OCI-LY3 (cell line): ENCODE results near the gene LLGL1.

Experiments
- H2AFZ ChIP-seq: fragments of 200-600, 300-600 bp; shearing (Covaris generic); 2 replicates; pipeline ENCODE4 v1.6.0; 2014; ENCODE audit warnings: antibody characterized with exemption, low read depth, low read length
- H3K27ac ChIP-seq: fragments of 200-600, 300-600 bp; sonication (generic); 2 replicates; pipeline ENCODE4 v1.5.1; 2014; ENCODE audit warnings: mild to moderate bottlenecking, low read length, moderate library complexity, mixed read lengths
- H3K27me3 ChIP-seq: fragments of 200-600, 300-600 bp; sonication (generic); 2 replicates; pipeline ENCODE4 v1.6.1; 2014; ENCODE audit warnings: low read depth, low read length, mixed read lengths
- H3K36me3 ChIP-seq: fragments of 200-600, 300-600 bp; sonication (generic); replicated peaks from 2 replicates; pipeline ENCODE3; 2014; ENCODE audit warnings: low read depth, low read length, mixed read lengths
- H3K4me1 ChIP-seq: fragments of 300-600, 200-600 bp; sonication (generic); 2 replicates; pipeline ENCODE4 v1.6.1; 2014; ENCODE audit warnings: low read length, mixed read lengths
- H3K4me2 ChIP-seq: fragments of 200-600, 300-600 bp; sonication (generic); 2 replicates; pipeline ENCODE4 v1.6.1; 2014; ENCODE audit warnings: low read length, mixed read lengths
- H3K4me3 ChIP-seq: fragments of 300-600, 200-600 bp; sonication (generic); 2 replicates; pipeline ENCODE4 v1.5.1; 2014; ENCODE audit warnings: antibody characterized with exemption, mild to moderate bottlenecking, low read length, moderate library complexity
- H3K79me2 ChIP-seq: fragments of 300-600, 200-600 bp; shearing (Covaris generic); 2 replicates; pipeline ENCODE4 v1.6.1; 2014; ENCODE audit warnings: mild to moderate bottlenecking, low read length, mixed read lengths
- H3K9ac ChIP-seq: fragments of 300-600, 200-600 bp; shearing (Covaris generic); 2 replicates; pipeline ENCODE4 v1.6.0; 2014; ENCODE audit warnings: mild to moderate bottlenecking, low read length, moderate library complexity
- H3K9me3 ChIP-seq: fragments of 200-600, 300-600 bp; shearing (Covaris generic); 2 replicates; pipeline ENCODE4 v1.6.1; 2014; ENCODE audit warnings: low read length, mixed read lengths; ENCODE audit not compliant: insufficient read depth
- H4K20me1 ChIP-seq: fragments of 200-600, 300-600 bp; sonication (generic); 2 replicates; pipeline ENCODE4 v1.6.1; 2016; ENCODE audit warnings: low read length, mixed read lengths; ENCODE audit not compliant: insufficient read depth
- EZH2phosphoT487 ChIP-seq: fragments of 200-600 bp; shearing (Covaris generic); IDR thresholded peaks from 2 replicates; pipeline ENCODE4 v1.6.1; 2018; ENCODE audit warnings: antibody characterized with exemption, mixed run types, low read depth
- TF ChIP-seq, protein P1 (sequence below): fragments of 200-600, 300-600 bp; sonication (generic); IDR thresholded peaks from 2 replicates; pipeline ENCODE4 v1.5.1; 2014; ENCODE audit warnings: antibody characterized with exemption, low read length, low read depth

LLGL1 gene

DNA sequence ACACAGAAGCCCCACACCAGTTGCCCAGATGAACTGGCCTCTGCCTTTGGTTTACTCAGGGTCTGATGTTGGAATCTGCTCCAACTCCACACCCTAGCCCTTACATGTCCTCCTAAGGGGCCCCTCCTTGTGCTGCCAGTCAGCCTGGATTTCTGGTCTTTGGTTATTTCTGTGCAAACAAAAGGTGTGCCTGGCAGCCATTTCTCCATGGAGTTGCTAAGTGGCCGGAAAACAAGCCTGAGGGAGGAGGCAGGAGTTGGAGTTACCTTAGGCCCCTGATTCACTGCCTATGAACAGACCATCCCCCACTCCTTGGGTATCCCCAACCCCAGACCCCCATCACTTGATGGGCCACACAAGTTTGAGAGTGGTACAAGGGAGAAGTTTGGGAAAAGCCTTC is 46.2 kb upstream of the LLGL1 start:
- peaks cover 1% of the 10 kb centered on the region for H3K79me2 ChIP-seq
- H4K20me1 ChIP-seq, result no peaks in the 10 kb centered on the region
- H3K4me1 ChIP-seq, result peaks cover 12% of the 10 kb centered on the region
- no peaks in the 10 kb centered on the region for H3K27me3 ChIP-seq
- no peak overlapping the region for H3K27ac ChIP-seq
- no peaks in the 10 kb centered on the region for H3K9me3 ChIP-seq
- H3K4me2 ChIP-seq, result no peak overlapping the region
- no peaks in the 10 kb centered on the region for H3K36me3 ChIP-seq
- no peak for TF ChIP-seq EZH2phosphoT487
- TF ChIP-seq, protein P1, sequence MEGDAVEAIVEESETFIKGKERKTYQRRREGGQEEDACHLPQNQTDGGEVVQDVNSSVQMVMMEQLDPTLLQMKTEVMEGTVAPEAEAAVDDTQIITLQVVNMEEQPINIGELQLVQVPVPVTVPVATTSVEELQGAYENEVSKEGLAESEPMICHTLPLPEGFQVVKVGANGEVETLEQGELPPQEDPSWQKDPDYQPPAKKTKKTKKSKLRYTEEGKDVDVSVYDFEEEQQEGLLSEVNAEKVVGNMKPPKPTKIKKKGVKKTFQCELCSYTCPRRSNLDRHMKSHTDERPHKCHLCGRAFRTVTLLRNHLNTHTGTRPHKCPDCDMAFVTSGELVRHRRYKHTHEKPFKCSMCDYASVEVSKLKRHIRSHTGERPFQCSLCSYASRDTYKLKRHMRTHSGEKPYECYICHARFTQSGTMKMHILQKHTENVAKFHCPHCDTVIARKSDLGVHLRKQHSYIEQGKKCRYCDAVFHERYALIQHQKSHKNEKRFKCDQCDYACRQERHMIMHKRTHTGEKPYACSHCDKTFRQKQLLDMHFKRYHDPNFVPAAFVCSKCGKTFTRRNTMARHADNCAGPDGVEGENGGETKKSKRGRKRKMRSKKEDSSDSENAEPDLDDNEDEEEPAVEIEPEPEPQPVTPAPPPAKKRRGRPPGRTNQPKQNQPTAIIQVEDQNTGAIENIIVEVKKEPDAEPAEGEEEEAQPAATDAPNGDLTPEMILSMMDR, result no peak
- no peak overlapping the region for H3K4me3 ChIP-seq
- H2AFZ ChIP-seq, result no peak overlapping the region
- H3K9ac ChIP-seq, result no peak overlapping the region

DNA sequence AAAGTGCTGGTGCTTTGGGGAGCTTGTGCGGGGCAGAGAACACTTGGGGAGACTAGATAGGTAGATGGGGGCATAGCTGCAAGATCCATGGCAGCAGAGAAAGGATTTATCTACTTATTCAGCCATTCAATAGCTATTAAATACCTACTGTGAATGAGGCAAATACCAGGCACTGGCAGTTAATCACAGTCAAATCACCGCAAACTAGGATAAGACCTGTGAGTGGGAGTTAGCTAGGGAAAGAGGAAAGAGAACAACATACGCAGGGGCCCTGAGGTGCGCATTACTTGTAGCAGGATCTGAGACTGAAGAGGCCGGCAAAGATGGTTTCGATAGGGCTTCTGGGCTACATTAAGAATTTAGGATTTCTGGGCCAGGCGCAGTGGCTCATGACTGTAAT is 45.6 kb upstream of the LLGL1 start:
- no peak overlapping the region for H3K4me3 ChIP-seq
- no peaks in the 10 kb centered on the region for H3K36me3 ChIP-seq
- no peak overlapping the region for H3K27ac ChIP-seq
- no peak overlapping the region for H3K9ac ChIP-seq
- no peak overlapping the region for H3K4me2 ChIP-seq
- H3K27me3 ChIP-seq, result no peaks in the 10 kb centered on the region
- H2AFZ ChIP-seq, result no peak overlapping the region
- H3K9me3 ChIP-seq, result no peaks in the 10 kb centered on the region
- H4K20me1 ChIP-seq, result 0 out of 2 replicates have a peak, but pooled peaks cover under 1% of the 10 kb centered on the region
- H3K79me2 ChIP-seq, result peaks cover 7% of the 10 kb centered on the region
- TF ChIP-seq, protein P1, result no peak
- no peak for TF ChIP-seq EZH2phosphoT487
- peaks cover 12% of the 10 kb centered on the region for H3K4me1 ChIP-seq

DNA sequence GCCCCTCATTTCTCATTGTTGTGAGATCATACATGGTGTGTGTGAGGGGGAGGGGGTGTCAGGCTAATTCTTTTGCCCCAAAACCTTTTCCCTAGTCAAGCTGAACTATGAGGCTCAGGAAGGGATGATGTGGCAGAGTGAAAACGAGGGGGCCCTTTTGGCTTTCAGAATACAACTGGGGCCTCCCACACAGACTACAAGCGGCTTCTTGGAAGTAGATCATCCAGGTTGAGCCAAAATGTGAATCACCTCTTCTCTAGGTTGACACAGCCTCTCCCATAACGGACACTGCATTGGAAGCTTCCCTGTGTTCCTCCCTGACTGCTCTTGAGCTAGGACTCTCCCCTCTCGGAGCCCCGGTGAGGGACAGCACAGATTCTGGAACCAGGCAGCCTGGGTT is 44.1 kb upstream of the LLGL1 start:
- no peaks in the 10 kb centered on the region for H3K9me3 ChIP-seq
- peaks cover 23% of the 10 kb centered on the region for H3K79me2 ChIP-seq
- no peak overlapping the region for H3K4me2 ChIP-seq
- H3K4me1 ChIP-seq, result peaks cover 14% of the 10 kb centered on the region
- H3K36me3 ChIP-seq, result no peaks in the 10 kb centered on the region
- TF ChIP-seq EZH2phosphoT487, result no peak
- TF ChIP-seq, protein P1, result no peak
- no peak overlapping the region for H2AFZ ChIP-seq
- H4K20me1 ChIP-seq, result peaks cover 14% of the 10 kb centered on the region
- H3K27me3 ChIP-seq, result no peaks in the 10 kb centered on the region
- no peak overlapping the region for H3K9ac ChIP-seq
- H3K27ac ChIP-seq, result no peak overlapping the region
- H3K4me3 ChIP-seq, result no peak overlapping the region

DNA sequence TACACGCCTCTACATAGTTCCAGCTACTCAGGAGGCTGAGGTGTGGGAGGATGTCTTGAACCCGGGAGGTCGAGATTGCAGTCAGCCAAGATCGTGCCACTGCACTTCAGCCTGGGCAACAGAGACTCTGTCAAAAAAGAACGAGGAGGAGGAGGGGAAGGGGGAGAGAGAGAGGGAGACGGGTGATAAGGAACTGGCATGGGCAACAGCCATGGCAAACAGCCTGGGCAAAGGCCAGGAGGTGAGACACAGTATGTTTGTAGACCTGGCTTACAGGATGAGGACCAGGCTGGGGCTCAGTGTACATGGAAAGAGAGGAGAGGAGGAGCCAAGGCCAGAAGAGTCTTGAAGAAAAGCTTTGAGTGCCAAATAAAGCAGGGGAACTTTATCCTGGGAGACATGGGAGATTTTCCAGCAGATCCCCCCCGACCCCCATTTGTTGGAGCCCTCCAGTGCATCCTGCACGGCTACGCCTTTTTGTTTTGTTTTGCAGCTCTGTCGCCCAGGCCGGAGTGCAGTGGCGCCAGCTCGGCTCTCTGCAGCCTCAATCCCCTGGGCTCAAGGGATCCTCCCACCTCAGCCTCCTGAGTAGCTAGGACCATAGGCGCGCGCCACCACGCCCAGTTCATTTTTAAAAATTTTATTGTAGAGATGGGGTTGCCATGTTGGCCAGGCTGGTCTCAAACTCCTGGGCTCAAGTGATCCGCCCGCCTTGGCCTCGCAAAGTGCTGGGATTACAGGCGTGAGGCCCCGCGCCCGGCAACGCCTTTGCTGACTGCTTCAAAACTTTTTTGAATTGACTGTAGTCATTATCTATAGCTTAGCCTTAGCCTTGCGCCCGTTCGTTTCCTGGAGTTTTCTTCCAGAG is 43.1 kb upstream of the LLGL1 start:
- Histone ChIP-seq H4K20me1 (peaks cover 24% of the 10 kb centered on the region), H3K36me3 (no peaks in the 10 kb centered on the region), H3K27ac (peak overlapping the region; percentile 89), H3K79me2 (peaks cover 33% of the 10 kb centered on the region), H3K4me3 (peak overlapping the region; percentile 84), H3K4me2 (peak overlapping the region; percentile 66), H3K9me3 (no peaks in the 10 kb centered on the region), H3K9ac (peak overlapping the region; percentile 72), H3K4me1 (peaks cover 24% of the 10 kb centered on the region), H2AFZ (no peak overlapping the region), H3K27me3 (no peaks in the 10 kb centered on the region)
- TF ChIP-seq EZH2phosphoT487, result no peak
- TF ChIP-seq, protein P1, result no peak
